ENCODE data around the gene C1GALT1C1L.
"Not testable (repeated sequence)": the region's sequence is repeated elsewhere in the genome, so short reads cannot be mapped to it uniquely, and the experiment has no call there.

The C1GALT1C1L gene

GRCh38 chr2:43657241-43657640 is 19.0 kb downstream of the C1GALT1C1L start:
- Histone ChIP-seq H3K4me3 (no peak overlapping the region), H3K36me3 (no peaks in the 10 kb centered on the region), H3K9me3 (no peaks in the 10 kb centered on the region), H3K27me3 (no peaks in the 10 kb centered on the region), H3K27ac (no peak overlapping the region), H3K4me1 (no peaks in the 10 kb centered on the region), H4K20me1 (no peaks in the 10 kb centered on the region), H3K9ac (no peak overlapping the region), H3K4me2 (no peak overlapping the region)
- TF ChIP-seq Cebpa-rat (IDR thresholded peaks at IDR 0.05), result no peak

GRCh38 chr2:43653506-43653905 is 22.7 kb downstream of the C1GALT1C1L start:
- H3K9ac ChIP-seq, result no peak overlapping the region
- H3K4me3 ChIP-seq, result no peak overlapping the region
- no peaks in the 10 kb centered on the region for H3K4me1 ChIP-seq
- no peaks in the 10 kb centered on the region for H3K36me3 ChIP-seq
- no peak overlapping the region for H3K4me2 ChIP-seq
- H3K9me3 ChIP-seq, result no peaks in the 10 kb centered on the region
- no peaks in the 10 kb centered on the region for H4K20me1 ChIP-seq
- no peak for TF ChIP-seq Cebpa-rat (IDR thresholded peaks at IDR 0.05)
- H3K27ac ChIP-seq, result no peak overlapping the region
- no peaks in the 10 kb centered on the region for H3K27me3 ChIP-seq

- no peak overlapping the region for H3K27ac ChIP-seq
- no peaks in the 10 kb centered on the region for H3K27me3 ChIP-seq
- no peak overlapping the region for H3K4me3 ChIP-seq
- H3K4me1 ChIP-seq, result no peaks in the 10 kb centered on the region
- TF ChIP-seq Cebpa-rat (IDR thresholded peaks at IDR 0.05), result no peak
- no peaks in the 10 kb centered on the region for H3K9me3 ChIP-seq
- H3K9ac ChIP-seq, result no peak overlapping the region
- no peaks in the 10 kb centered on the region for H4K20me1 ChIP-seq
- H3K36me3 ChIP-seq, result no peaks in the 10 kb centered on the region
- no peak overlapping the region for H3K4me2 ChIP-seq
These were observed 27.1 kb downstream of the C1GALT1C1L start for GRCh38 chr2:43648994-43649701.

- H3K27me3 ChIP-seq, result no peaks in the 10 kb centered on the region
- H3K36me3 ChIP-seq, result no peaks in the 10 kb centered on the region
- H3K4me2 ChIP-seq, result no peak overlapping the region
- no peak overlapping the region for H3K9ac ChIP-seq
- no peak for TF ChIP-seq Cebpa-rat (IDR thresholded peaks at IDR 0.05)
- H3K27ac ChIP-seq, result no peak overlapping the region
- H3K4me1 ChIP-seq, result peaks cover 8% of the 10 kb centered on the region; the same call in 1 of the 2 replicates
- H3K4me3 ChIP-seq, result no peak overlapping the region
- peaks cover 9% of the 10 kb centered on the region for H3K9me3 ChIP-seq
- H4K20me1 ChIP-seq, result no peaks in the 10 kb centered on the region
These were observed 32.5 kb downstream of the C1GALT1C1L start for GRCh38 chr2:43643680-43644079.

GRCh38 chr2:43642363-43642762 is 33.9 kb downstream of the C1GALT1C1L start:
- Histone ChIP-seq H3K4me2 (no peak overlapping the region), H3K4me1 (peaks cover 14% of the 10 kb centered on the region; the same call in 1 of the 2 replicates), H4K20me1 (no peaks in the 10 kb centered on the region), H3K9ac (no peak overlapping the region), H3K27ac (no peak overlapping the region), H3K9me3 (peaks cover 16% of the 10 kb centered on the region), H3K4me3 (no peak overlapping the region), H3K27me3 (peaks cover 10% of the 10 kb centered on the region), H3K36me3 (no peaks in the 10 kb centered on the region)
- TF ChIP-seq Cebpa-rat (IDR thresholded peaks at IDR 0.05), result no peak

GRCh38 chr2:43637030-43637803 is 39.0 kb downstream of the C1GALT1C1L start, which contains the start of gene PLEKHH2:
PLEKHH2 (plus strand) TSS chr2:43637260; CDS start chr2:43644674, 7,414 bp downstream.
- Histone ChIP-seq H3K4me2 (peak within 1 kb of the TSS; percentile 97), H3K4me1 (peaks cover 29% of the 10 kb centered on the region), H3K9ac (peak within 1 kb of the TSS; percentile 71; the same call in 1 of the 2 replicates), H3K4me3 (peak within 1 kb of the TSS; percentile 82), H3K9me3 (peaks cover 16% of the 10 kb centered on the region), H3K27me3 (peaks cover 19% of the 10 kb centered on the region), H3K27ac (no peak within 1 kb of the TSS), H4K20me1 (no peaks in the 10 kb centered on the region), H3K36me3 (no peaks in the 10 kb centered on the region)
- no peak for TF ChIP-seq Cebpa-rat (IDR thresholded peaks at IDR 0.05)

GRCh38 chr2:43636621-43637020 is 39.6 kb downstream of the C1GALT1C1L start:
- H3K9ac ChIP-seq, result no peak overlapping the region
- peak overlapping the region; percentile 82 for H3K4me3 ChIP-seq
- TF ChIP-seq Cebpa-rat (IDR thresholded peaks at IDR 0.05), result no peak
- no peaks in the 10 kb centered on the region for H3K36me3 ChIP-seq
- H3K27me3 ChIP-seq, result peaks cover 19% of the 10 kb centered on the region
- H3K4me2 ChIP-seq, result peak overlapping the region; percentile 97
- H3K4me1 ChIP-seq, result peaks cover 28% of the 10 kb centered on the region
- H3K9me3 ChIP-seq, result peaks cover 16% of the 10 kb centered on the region
- H3K27ac ChIP-seq, result no peak overlapping the region
- no peaks in the 10 kb centered on the region for H4K20me1 ChIP-seq

GRCh38 chr2:43636153-43636552 is 40.1 kb downstream of the C1GALT1C1L start:
- H3K36me3 ChIP-seq, H4K20me1 ChIP-seq, H3K9ac ChIP-seq, H3K4me3 ChIP-seq, H3K27ac ChIP-seq, H3K4me2 ChIP-seq: not testable (repeated sequence)
- Histone ChIP-seq H3K4me1 (peaks cover 28% of the 10 kb centered on the region), H3K27me3 (peaks cover 19% of the 10 kb centered on the region), H3K9me3 (peaks cover 16% of the 10 kb centered on the region)

GRCh38 chr2:43634604-43635306 is 41.5 kb downstream of the C1GALT1C1L start:
- no peak overlapping the region for H3K9ac ChIP-seq
- no peak overlapping the region for H3K27ac ChIP-seq
- TF ChIP-seq Cebpa-rat (IDR thresholded peaks at IDR 0.05), result no peak
- peaks cover 19% of the 10 kb centered on the region for H3K27me3 ChIP-seq
- peak overlapping the region; percentile 37 for H3K4me2 ChIP-seq
- peaks cover 28% of the 10 kb centered on the region for H3K4me1 ChIP-seq
- H4K20me1 ChIP-seq, result no peaks in the 10 kb centered on the region
- peaks cover 16% of the 10 kb centered on the region for H3K9me3 ChIP-seq
- H3K36me3 ChIP-seq, result no peaks in the 10 kb centered on the region
- H3K4me3 ChIP-seq, result no peak overlapping the region

Measured in BLaER1 (cell line).